GM12873 (cell line): Measurements from ENCODE around the gene CHRNA3.

Experiments used
- CTCF ChIP-seq: IDR thresholded peaks from 2 replicates; pipeline ENCODE4 v1.5.1; 2012; ENCODE audit warnings: low read depth, mild to moderate bottlenecking, moderate library complexity, low read length, control low read depth; ENCODE audit not compliant: insufficient read depth; ENCODE audit errors: missing control alignments

Gene CHRNA3

GRCh38 chr15:78636378-78636859 lies 15.6 kb upstream of the CHRNA3 start:
- TF ChIP-seq CTCF: no peak

GRCh38 chr15:78635346-78635745 lies 14.6 kb upstream of the CHRNA3 start:
- no peak for TF ChIP-seq CTCF

- no peak for TF ChIP-seq CTCF
Measured at GRCh38 chr15:78634210-78635145, 13.7 kb upstream of the CHRNA3 start.

GRCh38 chr15:78633348-78633747 lies 12.6 kb upstream of the CHRNA3 start:
- no peak for TF ChIP-seq CTCF

DNA sequence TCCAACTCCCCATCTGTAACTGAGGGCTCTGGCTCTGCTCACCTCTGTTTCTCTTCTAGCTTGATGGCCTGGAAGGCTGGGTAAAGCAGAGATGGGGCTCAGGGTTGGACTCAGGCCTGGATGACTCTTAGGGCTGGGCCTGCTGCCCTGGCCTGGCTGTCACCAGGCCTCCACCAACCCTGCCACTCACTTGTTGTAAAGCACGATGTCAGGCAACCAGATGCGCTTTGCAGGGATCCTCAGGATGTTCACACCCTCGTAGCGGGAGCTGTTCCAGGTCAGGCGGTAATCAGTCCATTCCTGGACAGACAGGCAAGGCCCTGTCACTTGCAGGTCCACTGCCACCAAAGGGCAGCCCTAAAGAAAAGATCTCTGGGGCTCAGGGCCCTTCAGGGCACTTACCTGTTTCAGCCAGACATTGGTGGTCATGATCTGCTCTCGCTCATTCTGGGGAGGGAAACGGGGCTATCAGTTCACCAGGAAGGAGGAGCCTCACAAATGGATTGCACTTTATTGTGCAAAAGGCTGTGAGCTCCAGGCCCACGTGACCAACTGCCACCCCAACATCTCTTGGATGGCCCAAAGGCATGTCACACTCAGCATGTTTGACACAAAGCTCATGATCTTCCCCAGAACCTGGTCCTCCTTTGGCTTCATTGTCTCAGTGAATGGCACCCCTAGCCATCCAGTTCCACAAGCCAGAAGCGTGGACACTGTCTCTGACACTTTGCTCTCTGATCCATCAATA lies 10.3 kb upstream of the CHRNA3 start:
- no peak for TF ChIP-seq CTCF

DNA sequence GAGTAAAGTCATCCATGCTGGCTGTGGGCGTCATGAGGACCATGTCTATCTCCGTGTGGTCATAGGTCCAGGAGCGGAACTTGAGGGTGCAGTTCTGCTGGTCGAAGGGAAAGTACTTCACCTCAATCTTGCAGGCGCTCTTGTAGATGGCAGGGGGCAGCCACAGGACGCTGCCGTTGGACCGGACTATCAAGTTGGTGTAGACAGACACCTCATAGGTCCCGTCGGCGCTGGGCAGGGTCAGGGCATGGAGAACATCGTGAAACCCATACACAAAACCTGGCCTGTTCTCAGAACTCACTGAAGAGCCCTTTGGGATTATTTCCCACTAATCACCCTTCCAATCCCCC lies 8.9 kb upstream of the CHRNA3 start:
- TF ChIP-seq CTCF: no peak

DNA sequence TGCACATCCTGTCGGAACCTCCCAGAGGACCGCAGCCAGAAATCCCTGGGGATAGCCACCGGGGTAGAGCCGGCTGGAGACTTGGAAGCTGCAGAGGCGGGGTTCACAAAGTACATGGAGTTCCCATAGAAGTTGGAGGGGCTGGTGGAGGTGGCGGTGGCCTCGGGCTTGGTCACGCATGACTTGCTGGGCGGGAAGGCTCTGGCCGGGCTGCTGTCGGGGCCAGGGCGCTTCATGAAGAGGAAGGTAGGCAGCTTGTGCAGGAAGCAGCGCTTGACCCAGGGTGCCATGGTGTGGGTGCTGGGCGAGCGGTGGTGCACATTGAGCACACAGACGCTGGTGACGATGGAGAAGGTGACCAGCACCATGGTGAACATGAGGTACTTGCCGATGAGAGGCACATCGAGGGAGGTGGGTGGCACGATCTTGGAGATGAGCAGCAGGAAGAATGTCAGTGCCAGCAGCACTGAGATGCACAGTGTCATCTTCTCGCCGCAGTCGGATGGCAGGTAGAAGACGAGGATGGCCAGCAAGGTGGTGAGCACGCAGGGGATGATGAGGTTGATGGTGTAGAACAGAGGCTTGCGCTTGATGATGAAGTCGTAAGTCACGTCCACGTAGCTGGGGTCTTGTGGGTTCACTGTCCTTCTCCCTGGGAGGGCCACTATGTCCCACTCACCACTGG lies 8.4 kb upstream of the CHRNA3 start:
- no peak for TF ChIP-seq CTCF
